Liver (tissue), 9 donors: Measurements from ENCODE around the gene DONSON. TPM values are rescaled to one million over a fixed set of nuclear protein-coding genes. Genes with fewer than 3 reads are reported as not detected.

ENCODE experiments used
- DNase-seq: peaks from one replicate; pipeline ENCODE4 v3.0.0-alpha.2; 2017; ENCODE audit warnings: low spot score
- H3K27ac ChIP-seq, 2 donors: one replicate each; pipeline ENCODE4 v1.7.0; 2013; ENCODE audit warnings: inconsistent platforms in 2 of 2, low read length in 2 of 2, control low read depth in 1 of 2, low read depth in 1 of 2, mild to moderate bottlenecking in 1 of 2
- H3K27me3 ChIP-seq, 4 donors: one replicate each; pipeline versions ENCODE4 v1.6.1 to v1.7.0; 2013; ENCODE audit warnings: low read length in 3 of 4, inconsistent platforms in 1 of 4, mild to moderate bottlenecking in 1 of 4, moderate library complexity in 1 of 4; ENCODE audit not compliant: control insufficient read depth in 4 of 4, insufficient read depth in 4 of 4
- H3K36me3 ChIP-seq, 4 donors: one replicate each; pipeline versions ENCODE4 v1.6.1 to v1.7.0; 2013; ENCODE audit warnings: low read length in 3 of 4, mild to moderate bottlenecking in 3 of 4, low read depth in 1 of 4, moderate library complexity in 1 of 4; ENCODE audit not compliant: control insufficient read depth in 4 of 4, insufficient read depth in 3 of 4
- H3K4me1 ChIP-seq, 4 donors: one replicate each; pipeline versions ENCODE4 v1.6.1 to v1.7.0; 2013; ENCODE audit warnings: low read length in 3 of 4, mild to moderate bottlenecking in 3 of 4, moderate library complexity in 1 of 4; ENCODE audit not compliant: control insufficient read depth in 4 of 4, insufficient read depth in 4 of 4
- H3K4me3 ChIP-seq, 3 donors: one replicate each; pipeline versions ENCODE4 v1.6.1 to v1.7.0; 2013; ENCODE audit warnings: low read length in 3 of 3, control low read depth in 1 of 3, low read depth in 1 of 3, mild to moderate bottlenecking in 1 of 3
- H3K9ac ChIP-seq, 2 donors: one replicate each; pipeline ENCODE4 v1.7.0; 2013; ENCODE audit warnings: low read length in 2 of 2, mild to moderate bottlenecking in 2 of 2, moderate library complexity in 2 of 2, control low read depth in 1 of 2, low read depth in 1 of 2
- H3K9me3 ChIP-seq, 4 donors: one replicate each; pipeline versions ENCODE4 v1.6.1 to v1.7.0; 2013; ENCODE audit warnings: low read length in 3 of 4; ENCODE audit not compliant: control insufficient read depth in 4 of 4
- ATF3 ChIP-seq: IDR thresholded peaks from 2 replicates; pipeline ENCODE4 v1.6.1; 2016; ENCODE audit warnings: antibody characterized with exemption
- CTCF ChIP-seq: fragments of 150-350 bp; IDR thresholded peaks from 2 replicates; pipeline ENCODE4 v1.5.1; 2017; ENCODE audit warnings: improper control_type of control experiment, low read depth, low read length; ENCODE audit not compliant: missing input control
- EGR1 ChIP-seq, 2 donors: IDR thresholded peaks; 2 replicates each; pipeline ENCODE4 v1.6.1; 2016 to 2018; ENCODE audit warnings: antibody characterized with exemption in 2 of 2, low read depth in 2 of 2
- FOXA2 ChIP-seq: IDR thresholded peaks from 2 replicates; pipeline ENCODE4 v1.6.1; 2016; ENCODE audit warnings: antibody characterized with exemption
- GABPA ChIP-seq, 2 donors: IDR thresholded peaks in 1 of 2; conservative IDR thresholded peaks in 1 of 2; 2 replicates each; pipeline ENCODE4 v1.6.1; 2016; ENCODE audit warnings: antibody characterized with exemption in 2 of 2, mild to moderate bottlenecking in 1 of 2, moderate library complexity in 1 of 2
- HNF4A ChIP-seq, 2 donors: conservative IDR thresholded peaks; 2 replicates each; pipeline ENCODE4 v1.6.1; 2016; ENCODE audit warnings: antibody characterized with exemption in 2 of 2, mild to moderate bottlenecking in 2 of 2
- HNF4G ChIP-seq: IDR thresholded peaks from 2 replicates; pipeline ENCODE4 v1.6.1; 2016; ENCODE audit warnings: antibody characterized with exemption
- MAX ChIP-seq: IDR thresholded peaks from 2 replicates; pipeline ENCODE4 v1.6.1; 2016; ENCODE audit warnings: antibody characterized with exemption
- RAD21 ChIP-seq, 2 donors: IDR thresholded peaks; 2 replicates each; pipeline ENCODE4 v1.6.1; 2016; ENCODE audit warnings: antibody characterized with exemption in 2 of 2, mild to moderate bottlenecking in 2 of 2
- RXRA ChIP-seq, 2 donors: IDR thresholded peaks; 2 replicates each; pipeline ENCODE4 v1.6.1; 2017 to 2018; ENCODE audit warnings: antibody characterized with exemption in 2 of 2, mild to moderate bottlenecking in 1 of 2
- TAF1 ChIP-seq: conservative IDR thresholded peaks from 2 replicates; pipeline ENCODE4 v1.6.1; 2016; ENCODE audit warnings: antibody characterized with exemption, mild to moderate bottlenecking
- YY1 ChIP-seq: IDR thresholded peaks from 2 replicates; pipeline ENCODE4 v1.6.1; 2016; ENCODE audit warnings: antibody characterized with exemption, mild to moderate bottlenecking
- WGBS: extraction: QIAGEN DNeasy Blood & Tissue Kit; methylation state at CpG from one replicate; pipeline ENCODE4 v1.1.7; 2013; 5-methylcytosine and 5-hydroxymethylcytosine counted together
- polyA plus RNA-seq, 2 donors: library from polyadenylated mRNA; stranded (reverse) in 1 of 2; unstranded in 1 of 2; fragments of 200-250 nt in 1 of 2; fragments of >200 nt in 1 of 2; fragmentation: Nextera tagmentation in 1 of 2; extraction: Ambion mirVana in 1 of 2; gene quantifications; one replicate each; pipeline versions ENCODE4 v1.2.1 to v1.2.3, GENCODE V29; 2013 to 2015
- total RNA-seq, 2 donors: library from RNA; depleted of rRNA; stranded (reverse); fragments of >200 nt; gene quantifications; one replicate each; pipeline ENCODE4 v1.2.3, GENCODE V29; 2014
- TF ChIP-seq, protein P1 (sequence below): IDR thresholded peaks from 2 replicates; pipeline ENCODE4 v1.6.1; 2016; ENCODE audit warnings: antibody characterized with exemption
- donor health status: healthy.
- donor health status: healthy.
- donor health status: healthy.
- donor health status: healthy.
- donor health status: healthy.

Gene DONSON
- total and polyA plus RNA-seq, 4 donors, result 4.8 to 22.6 (median 8.3) TPM

- no peaks in the 10 kb centered on the region for H3K27me3 ChIP-seq
- 3% methylated on average over 8 of the region's 8 CpGs for WGBS
- no peaks in the 10 kb centered on the region for H3K9me3 ChIP-seq
- H3K27ac ChIP-seq, result no peak overlapping the region
- peak overlapping the region; percentile 90 to 98 (median 94) for H3K4me3 ChIP-seq
- peaks cover under 1 to 12% (median 7%) of the 10 kb centered on the region in 4 donors for H3K36me3 ChIP-seq
- H3K9ac ChIP-seq, result peak overlapping the region; percentile 75 to 96
- no peak for DNase-seq
- TF ChIP-seq YY1, result no peak
- peaks cover 3 to 37% (median 13%) of the 10 kb centered on the region in 4 donors for H3K4me1 ChIP-seq
Measured at GRCh38 chr21:33544451-33545195, 43.9 kb downstream of the DONSON start.

GRCh38 chr21:33543505-33544129 is 44.9 kb downstream of the DONSON start:
- Histone ChIP-seq H3K27me3 (no peaks in the 10 kb centered on the region), H3K4me3 (peak overlapping the region; percentile 90 to 98 (median 94)), H3K4me1 (peaks cover 3 to 37% (median 13%) of the 10 kb centered on the region in 4 donors), H3K27ac (peak overlapping the region; percentile 99), H3K9me3 (no peaks in the 10 kb centered on the region), H3K36me3 (peaks cover 0 to 7% (median 4%) of the 10 kb centered on the region in 4 donors), H3K9ac (peak overlapping the region; percentile 75 to 96)
- under 1% methylated on average over 26 of the region's 26 CpGs for WGBS
- DNase-seq, result no peak
- TF ChIP-seq, protein P1, sequence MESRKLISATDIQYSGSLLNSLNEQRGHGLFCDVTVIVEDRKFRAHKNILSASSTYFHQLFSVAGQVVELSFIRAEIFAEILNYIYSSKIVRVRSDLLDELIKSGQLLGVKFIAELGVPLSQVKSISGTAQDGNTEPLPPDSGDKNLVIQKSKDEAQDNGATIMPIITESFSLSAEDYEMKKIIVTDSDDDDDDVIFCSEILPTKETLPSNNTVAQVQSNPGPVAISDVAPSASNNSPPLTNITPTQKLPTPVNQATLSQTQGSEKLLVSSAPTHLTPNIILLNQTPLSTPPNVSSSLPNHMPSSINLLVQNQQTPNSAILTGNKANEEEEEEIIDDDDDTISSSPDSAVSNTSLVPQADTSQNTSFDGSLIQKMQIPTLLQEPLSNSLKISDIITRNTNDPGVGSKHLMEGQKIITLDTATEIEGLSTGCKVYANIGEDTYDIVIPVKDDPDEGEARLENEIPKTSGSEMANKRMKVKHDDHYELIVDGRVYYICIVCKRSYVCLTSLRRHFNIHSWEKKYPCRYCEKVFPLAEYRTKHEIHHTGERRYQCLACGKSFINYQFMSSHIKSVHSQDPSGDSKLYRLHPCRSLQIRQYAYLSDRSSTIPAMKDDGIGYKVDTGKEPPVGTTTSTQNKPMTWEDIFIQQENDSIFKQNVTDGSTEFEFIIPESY, result no peak
- no peak for TF ChIP-seq HNF4A (conservative IDR thresholded peaks at IDR 0.05)
- no peak for TF ChIP-seq CTCF
- TF ChIP-seq FOXA2, result no peak
- TF ChIP-seq GABPA (IDR thresholded peaks at IDR 0.05 in 1 of 2, conservative IDR thresholded peaks at IDR 0.05 in 1 of 2), result no peak
- no peak for TF ChIP-seq ATF3
- TF ChIP-seq RXRA (IDR thresholded peaks at IDR 0.05), result no peak
- TF ChIP-seq MAX, result no peak
- TF ChIP-seq RAD21 (IDR thresholded peaks at IDR 0.05), result no peak
- TF ChIP-seq HNF4G, result no peak
- TF ChIP-seq EGR1 (IDR thresholded peaks at IDR 0.05; ENCODE audit: low read depth in 2 of 2), result no peak
- no peak for TF ChIP-seq TAF1
- no peak for TF ChIP-seq YY1
